Measurements from ENCODE around the gene DCXR.
A peak's percentile ranks its signal among the peaks of the same experiment; 100 is the strongest.

The DCXR gene

DNA sequence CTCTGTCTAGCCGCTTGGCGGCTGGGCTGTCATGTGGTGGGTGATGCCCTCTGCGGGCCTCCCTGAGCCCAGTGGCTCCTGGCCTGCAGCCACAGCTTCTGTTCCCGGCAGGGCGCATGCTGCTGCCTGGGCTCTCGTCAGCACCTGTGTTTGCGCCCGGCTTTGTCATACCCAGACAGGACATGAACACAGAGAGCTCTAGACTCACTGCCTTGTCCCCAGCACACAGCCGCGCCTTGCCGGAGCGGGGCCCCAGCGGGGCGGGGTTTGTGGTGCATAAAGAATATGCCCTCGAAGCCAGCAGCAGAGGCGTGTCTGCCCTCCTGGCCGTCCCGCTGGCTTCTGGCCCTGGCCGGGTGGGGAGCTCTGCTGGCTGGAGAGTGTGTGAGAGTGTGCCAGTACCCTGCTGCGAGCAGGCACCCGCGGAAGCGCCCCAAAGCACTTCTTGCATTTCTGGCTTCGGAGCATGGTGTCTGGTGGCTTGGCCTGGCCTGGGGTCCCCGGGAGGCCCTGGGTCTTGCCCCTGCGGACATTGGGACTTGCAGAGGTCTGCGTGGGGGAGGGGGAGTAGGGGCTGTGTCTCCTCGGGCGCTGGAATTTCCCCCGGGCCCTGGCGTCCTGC lies 45.7 kb downstream of the DCXR start:
- peak; percentile 29 for DNase-seq (ENCODE audit: extremely low read depth, low read depth)
- H3K4me3 ChIP-seq (replicated peaks; ENCODE audit: low read depth, low read length): peak overlapping the region; percentile 15; the same call in 1 of the 2 replicates
- TF ChIP-seq, protein P1, sequence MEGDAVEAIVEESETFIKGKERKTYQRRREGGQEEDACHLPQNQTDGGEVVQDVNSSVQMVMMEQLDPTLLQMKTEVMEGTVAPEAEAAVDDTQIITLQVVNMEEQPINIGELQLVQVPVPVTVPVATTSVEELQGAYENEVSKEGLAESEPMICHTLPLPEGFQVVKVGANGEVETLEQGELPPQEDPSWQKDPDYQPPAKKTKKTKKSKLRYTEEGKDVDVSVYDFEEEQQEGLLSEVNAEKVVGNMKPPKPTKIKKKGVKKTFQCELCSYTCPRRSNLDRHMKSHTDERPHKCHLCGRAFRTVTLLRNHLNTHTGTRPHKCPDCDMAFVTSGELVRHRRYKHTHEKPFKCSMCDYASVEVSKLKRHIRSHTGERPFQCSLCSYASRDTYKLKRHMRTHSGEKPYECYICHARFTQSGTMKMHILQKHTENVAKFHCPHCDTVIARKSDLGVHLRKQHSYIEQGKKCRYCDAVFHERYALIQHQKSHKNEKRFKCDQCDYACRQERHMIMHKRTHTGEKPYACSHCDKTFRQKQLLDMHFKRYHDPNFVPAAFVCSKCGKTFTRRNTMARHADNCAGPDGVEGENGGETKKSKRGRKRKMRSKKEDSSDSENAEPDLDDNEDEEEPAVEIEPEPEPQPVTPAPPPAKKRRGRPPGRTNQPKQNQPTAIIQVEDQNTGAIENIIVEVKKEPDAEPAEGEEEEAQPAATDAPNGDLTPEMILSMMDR (IDR thresholded peaks at IDR 0.05; ENCODE audit: low read depth, low read length, missing control alignments): no peak

DNA sequence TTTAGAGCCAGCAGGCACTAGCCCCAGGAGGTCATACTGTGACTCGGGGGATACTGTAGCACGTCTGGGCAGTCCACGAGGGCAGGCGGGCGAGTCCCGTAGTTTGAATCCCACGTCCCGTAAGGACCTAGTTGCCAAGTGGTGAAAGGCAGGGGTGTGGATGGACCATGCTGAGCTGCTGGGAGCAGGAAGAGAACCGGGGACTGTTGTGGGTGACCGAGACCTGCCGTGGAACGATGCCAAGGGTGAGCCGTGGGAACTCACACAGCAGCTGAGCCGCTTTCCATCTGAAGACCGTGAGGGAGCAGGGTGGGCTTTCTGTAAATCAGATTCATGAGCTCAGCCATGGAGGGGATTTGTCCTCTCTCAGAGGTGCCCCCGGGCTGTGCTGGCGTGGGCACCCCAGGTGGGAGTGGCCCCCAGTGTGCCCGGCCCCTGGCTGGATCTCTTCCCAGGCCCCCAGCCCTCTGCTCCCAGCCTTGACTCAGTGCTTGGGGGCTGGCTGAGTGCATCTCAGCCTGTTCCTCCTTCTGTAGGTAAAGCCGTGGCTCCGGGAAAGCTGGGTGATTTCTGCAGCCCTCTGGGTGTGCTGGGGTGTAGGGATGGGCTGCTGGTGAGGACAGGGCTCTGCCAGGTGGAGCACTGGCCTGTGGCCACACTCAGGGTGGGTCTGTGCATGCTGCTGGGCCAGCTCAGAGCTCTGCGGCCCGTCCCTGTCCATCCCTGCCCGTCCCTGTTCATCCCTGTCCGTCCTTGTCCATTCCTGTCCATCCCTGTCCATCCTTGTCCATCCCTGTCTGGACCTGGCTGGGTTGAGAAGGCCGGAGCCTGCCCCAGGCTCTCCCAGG lies 46.4 kb downstream of the DCXR start:
- TF ChIP-seq, protein P1 (IDR thresholded peaks at IDR 0.05; ENCODE audit: low read depth, low read length, missing control alignments): no peak
- no peak overlapping the region for H3K4me3 ChIP-seq (replicated peaks; ENCODE audit: low read depth, low read length)
- DNase-seq (ENCODE audit: extremely low read depth, low read depth): no peak

DNA sequence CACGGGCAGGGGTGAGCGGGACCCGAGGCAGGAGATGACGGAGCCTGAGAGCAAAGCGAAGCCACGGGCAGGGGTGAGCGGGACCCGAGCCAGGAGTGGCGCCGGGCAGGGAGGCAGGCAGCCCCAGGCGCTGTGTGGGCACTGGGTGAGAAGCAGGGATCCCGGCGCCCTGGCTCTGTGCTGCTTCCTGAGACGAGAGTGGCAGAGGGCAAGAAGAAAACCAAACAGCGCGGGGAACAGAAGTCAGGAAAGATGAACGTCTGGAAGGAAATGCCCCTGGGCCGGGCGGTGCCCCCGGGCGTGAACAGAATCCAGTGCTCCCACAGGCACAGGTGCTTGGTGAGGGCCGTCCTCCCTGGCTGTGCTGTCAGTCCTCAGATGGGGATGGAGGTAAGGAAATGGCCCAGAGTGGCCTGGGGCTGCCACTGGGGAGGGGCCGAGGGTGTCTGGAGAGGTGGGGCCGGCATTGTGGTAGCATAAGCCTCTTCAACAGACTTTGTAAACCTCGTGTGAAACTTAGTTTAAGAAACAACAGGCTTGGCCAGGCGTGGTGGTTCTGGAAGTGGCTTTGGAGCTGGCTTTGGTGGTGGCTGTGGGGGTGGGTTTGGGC lies 50.2 kb downstream of the DCXR start:
- no peak for DNase-seq (ENCODE audit: extremely low read depth, low read depth)
- H3K4me3 ChIP-seq (replicated peaks; ENCODE audit: low read depth, low read length): no peak overlapping the region
- TF ChIP-seq, protein P1 (IDR thresholded peaks at IDR 0.05; ENCODE audit: low read depth, low read length, missing control alignments): no peak

DNA sequence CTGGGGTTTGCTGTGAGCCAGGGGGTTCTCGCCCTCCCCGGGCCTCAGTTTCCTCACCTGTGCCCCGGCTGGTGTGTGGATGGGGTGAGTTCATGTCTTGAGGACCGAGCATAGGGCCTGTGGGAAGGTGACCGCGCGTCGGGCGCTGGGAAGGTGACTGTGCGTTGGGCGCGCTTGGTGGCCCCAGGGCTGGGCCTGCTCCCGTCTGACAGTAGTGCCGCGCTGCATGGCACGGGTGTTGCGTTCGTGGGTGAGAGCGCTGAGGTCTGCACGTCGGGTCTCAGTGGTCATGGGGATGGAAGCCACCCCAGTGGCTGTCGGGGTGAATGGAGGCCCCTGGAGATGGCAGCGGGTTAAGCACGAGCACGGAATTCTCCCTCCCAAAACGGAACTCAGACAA lies 50.9 kb downstream of the DCXR start:
- H3K4me3 ChIP-seq (replicated peaks; ENCODE audit: low read depth, low read length): no peak overlapping the region
- TF ChIP-seq, protein P1 (IDR thresholded peaks at IDR 0.05; ENCODE audit: low read depth, low read length, missing control alignments): no peak
- DNase-seq (ENCODE audit: extremely low read depth, low read depth): no peak
